Hepatocyte (in vitro differentiated cells): Measurements from ENCODE around the gene NADK2.

Experiments used
- EZH2 ChIP-seq: fragments of 200-600 bp; sonication (generic); IDR thresholded peaks from 2 replicates; pipeline ENCODE4 v1.6.1; 2016; ENCODE audit warnings: antibody characterized with exemption, mild to moderate bottlenecking, borderline replicate concordance
- TF ChIP-seq, protein P1 (sequence below): fragments of 200-600 bp; sonication (generic); IDR thresholded peaks from 2 replicates; pipeline ENCODE4 v1.5.1; 2016; ENCODE audit warnings: antibody characterized with exemption, mild to moderate bottlenecking; ENCODE audit not compliant: poor library complexity

- TF ChIP-seq, protein P1, sequence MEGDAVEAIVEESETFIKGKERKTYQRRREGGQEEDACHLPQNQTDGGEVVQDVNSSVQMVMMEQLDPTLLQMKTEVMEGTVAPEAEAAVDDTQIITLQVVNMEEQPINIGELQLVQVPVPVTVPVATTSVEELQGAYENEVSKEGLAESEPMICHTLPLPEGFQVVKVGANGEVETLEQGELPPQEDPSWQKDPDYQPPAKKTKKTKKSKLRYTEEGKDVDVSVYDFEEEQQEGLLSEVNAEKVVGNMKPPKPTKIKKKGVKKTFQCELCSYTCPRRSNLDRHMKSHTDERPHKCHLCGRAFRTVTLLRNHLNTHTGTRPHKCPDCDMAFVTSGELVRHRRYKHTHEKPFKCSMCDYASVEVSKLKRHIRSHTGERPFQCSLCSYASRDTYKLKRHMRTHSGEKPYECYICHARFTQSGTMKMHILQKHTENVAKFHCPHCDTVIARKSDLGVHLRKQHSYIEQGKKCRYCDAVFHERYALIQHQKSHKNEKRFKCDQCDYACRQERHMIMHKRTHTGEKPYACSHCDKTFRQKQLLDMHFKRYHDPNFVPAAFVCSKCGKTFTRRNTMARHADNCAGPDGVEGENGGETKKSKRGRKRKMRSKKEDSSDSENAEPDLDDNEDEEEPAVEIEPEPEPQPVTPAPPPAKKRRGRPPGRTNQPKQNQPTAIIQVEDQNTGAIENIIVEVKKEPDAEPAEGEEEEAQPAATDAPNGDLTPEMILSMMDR, result no peak
- no peak for TF ChIP-seq EZH2
Observed at GRCh38 chr5:36162810-36163486, 78.8 kb downstream of the NADK2 start.
